Naive thymus-derived CD4-positive, alpha-beta T cell (primary cell): ENCODE measurements around the gene TAF3. TPM values are rescaled to one million over a fixed set of nuclear protein-coding genes. Genes with fewer than 3 reads are reported as not detected.

Source experiments
- ATAC-seq: fragments of 150-1000 bp; cut with Tn5 transposase; 2 replicates; pipeline ENCODE4 v1.10.0; 2021; ENCODE audit warnings: mild to moderate bottlenecking, moderate library complexity
- CTCF ChIA-PET: fragments of 350-600 bp; sonication (Branson Sonifier 250); formaldehyde crosslinking; loops from one replicate; lab custom pipeline; 2021; ENCODE audit warnings: antibody characterized with exemption; lab: Charles Lee
- POLR2A ChIA-PET: fragments of 350-600 bp; sonication (Branson Sonifier 250); formaldehyde crosslinking; loops from one replicate; lab custom pipeline; 2021; ENCODE audit warnings: antibody characterized with exemption, inconsistent platforms; lab: Charles Lee
- DNase-seq, 9 donors: peaks; one replicate each; pipeline versions ENCODE4 v3.0.0 to v3.0.0-alpha.2; 2020 to 2022; ENCODE audit warnings: mixed read lengths in 1 of 9
- H3K27ac ChIP-seq: one replicate; pipeline ENCODE4 v1.7.0; 2013; ENCODE audit warnings: mild to moderate bottlenecking, low read depth, low read length, moderate library complexity
- H3K27me3 ChIP-seq, 2 donors: one replicate each; pipeline ENCODE4 v1.7.0; 2013; ENCODE audit warnings: low read length in 2 of 2, mild to moderate bottlenecking in 2 of 2, moderate library complexity in 2 of 2; ENCODE audit not compliant: control insufficient read depth in 2 of 2, insufficient read depth in 2 of 2
- H3K36me3 ChIP-seq, 3 experiments: 1 replicate in 2 of 3; 2 replicates in 1 of 3; pipeline ENCODE4 v1.7.0; 2013; ENCODE audit warnings: low read length in 3 of 3, mild to moderate bottlenecking in 3 of 3, moderate library complexity in 1 of 3; ENCODE audit not compliant: insufficient read depth in 3 of 3, control insufficient read depth in 2 of 3
- H3K4me1 ChIP-seq, 2 donors: one replicate each; pipeline ENCODE4 v1.7.0; 2013; ENCODE audit warnings: low read length in 2 of 2, mild to moderate bottlenecking in 2 of 2, moderate library complexity in 1 of 2; ENCODE audit not compliant: control insufficient read depth in 2 of 2, insufficient read depth in 2 of 2
- H3K4me3 ChIP-seq: 2 replicates; pipeline ENCODE4 v1.7.0; 2013; ENCODE audit warnings: mild to moderate bottlenecking, low read length
- H3K9me3 ChIP-seq, 3 experiments: 1 replicate in 2 of 3; 2 replicates in 1 of 3; pipeline ENCODE4 v1.7.0; 2013; ENCODE audit warnings: low read length in 3 of 3; ENCODE audit not compliant: control insufficient read depth in 2 of 3
- H3K27ac Mint-ChIP-seq, 9 donors: one replicate each; pipeline ENCODE4 v1.8.0; 2020 to 2022; ENCODE audit warnings: mixed read lengths in 9 of 9, mild to moderate bottlenecking in 8 of 9, moderate library complexity in 5 of 9, inconsistent platforms in 2 of 9
- H3K27me3 Mint-ChIP-seq, 5 donors: one replicate each; pipeline ENCODE4 v1.8.0; 2021 to 2022; ENCODE audit warnings: mixed read lengths in 5 of 5, mild to moderate bottlenecking in 1 of 5
- H3K36me3 Mint-ChIP-seq, 5 donors: one replicate each; pipeline ENCODE4 v1.8.0; 2020 to 2022; ENCODE audit warnings: mixed read lengths in 5 of 5, mild to moderate bottlenecking in 3 of 5, inconsistent platforms in 1 of 5
- H3K4me1 Mint-ChIP-seq, 7 donors: one replicate each; pipeline ENCODE4 v1.8.0; 2020 to 2022; ENCODE audit warnings: mixed read lengths in 7 of 7, mild to moderate bottlenecking in 3 of 7, inconsistent platforms in 1 of 7
- H3K4me3 Mint-ChIP-seq, 10 donors: one replicate each; pipeline ENCODE4 v1.8.0; 2020 to 2022; ENCODE audit warnings: mild to moderate bottlenecking in 10 of 10, mixed read lengths in 10 of 10, moderate library complexity in 6 of 10, inconsistent platforms in 2 of 10
- H3K9me3 Mint-ChIP-seq, 11 donors: one replicate each; pipeline ENCODE4 v1.8.0; 2020 to 2022; ENCODE audit warnings: mixed read lengths in 11 of 11, mild to moderate bottlenecking in 4 of 11, inconsistent platforms in 1 of 11, moderate library complexity in 1 of 11
- intact Hi-C, 2 donors: fragments of 100-400 bp; cut with micrococcal nuclease; formaldehyde crosslinking; loops; one replicate each; pipeline ENCODE4 v1.15.1; 2023
- polyA plus RNA-seq, 2 donors: library from polyadenylated mRNA; unstranded; fragments of 300-500 nt; fragmentation: Illumina TruSeq; gene quantifications; one replicate each; pipeline ENCODE4 v1.2.3, GENCODE V29; 2021
- total RNA-seq, 6 experiments: library from RNA in 5 of 6; stranded (reverse) in 5 of 6; gene quantifications; 1 replicate in 5 of 6; 2 replicates in 1 of 6; pipeline ENCODE4 v1.2.3 and lab custom pipeline; 2021 to 2026

Gene TAF3
- total and polyA plus RNA-seq, 7 experiments from 2014 or later, result 12.2 to 23.9 (median 18.8) TPM

DNA sequence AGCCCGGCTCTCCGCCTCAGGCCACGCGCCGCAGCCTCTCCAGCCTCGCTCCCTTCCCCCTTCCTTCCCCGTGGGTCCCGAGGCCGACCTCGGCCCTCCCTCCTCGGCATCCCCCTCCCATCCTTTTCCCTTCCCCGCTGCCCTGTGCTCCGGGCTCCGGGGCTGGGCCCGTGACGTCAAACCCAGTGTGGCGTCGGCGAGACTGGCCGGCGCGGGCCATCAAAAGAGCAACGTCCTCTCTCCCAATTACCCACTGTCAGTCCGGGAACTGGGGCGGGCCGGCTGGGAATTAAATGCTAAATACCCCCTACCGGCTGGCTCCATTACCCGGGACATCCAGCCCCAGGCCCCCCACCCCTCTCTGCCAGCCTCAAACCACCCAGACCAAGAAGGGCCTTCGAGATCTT, 233.5 kb downstream of the TAF3 start:
- CTCF ChIA-PET, result no interaction called here
- H3K4me3 ChIP-seq, result peak overlapping the region; percentile 4
- DNase-seq, result peak in 1 of 9 donors; percentile 6
- H3K27ac Mint-ChIP-seq, result peak overlapping the region in 6 of 9 donors; percentile 67 to 89 (median 79)
- POLR2A ChIA-PET, result interaction anchor here (1.1 to 1.3 kb wide), 2 partner anchors 9 to 280 kb away, joined by 6 to 9 read pairs; no protein-coding TSS in a partner anchor
- peaks cover 24 to 50% of the 10 kb centered on the region in 2 donors for H3K27me3 ChIP-seq
- H3K4me1 Mint-ChIP-seq, result peaks cover 21 to 43% (median 37%) of the 10 kb centered on the region in 7 donors
- H3K27ac ChIP-seq, result no peak overlapping the region
- H3K4me1 ChIP-seq, result peaks cover 32 to 48% of the 10 kb centered on the region in 2 donors
- peaks cover 38 to 49% (median 40%) of the 10 kb centered on the region in 5 donors for H3K27me3 Mint-ChIP-seq
- no peaks in the 10 kb centered on the region for H3K9me3 ChIP-seq
- peaks cover 0 to 4% (median 0%) of the 10 kb centered on the region in 11 donors for H3K9me3 Mint-ChIP-seq
- no peak for ATAC-seq
- peaks cover 0 to 8% (median 0%) of the 10 kb centered on the region in 3 experiments for H3K36me3 ChIP-seq
- H3K36me3 Mint-ChIP-seq, result peaks cover 0 to 9% (median 0%) of the 10 kb centered on the region in 5 donors
- peak overlapping the region; percentile 73 to 97 (median 85) for H3K4me3 Mint-ChIP-seq
- intact Hi-C loops, result loop anchor here (2.0 to 10.0 kb wide), 11 partner anchors 180 to 1250 kb away; partner anchors contain the start of genes TAF3 (in 2 of the 2), ATP5F1C (in 1 of the 2), KIN (in 1 of the 2) and SFMBT2 (in 1 of the 2)

DNA sequence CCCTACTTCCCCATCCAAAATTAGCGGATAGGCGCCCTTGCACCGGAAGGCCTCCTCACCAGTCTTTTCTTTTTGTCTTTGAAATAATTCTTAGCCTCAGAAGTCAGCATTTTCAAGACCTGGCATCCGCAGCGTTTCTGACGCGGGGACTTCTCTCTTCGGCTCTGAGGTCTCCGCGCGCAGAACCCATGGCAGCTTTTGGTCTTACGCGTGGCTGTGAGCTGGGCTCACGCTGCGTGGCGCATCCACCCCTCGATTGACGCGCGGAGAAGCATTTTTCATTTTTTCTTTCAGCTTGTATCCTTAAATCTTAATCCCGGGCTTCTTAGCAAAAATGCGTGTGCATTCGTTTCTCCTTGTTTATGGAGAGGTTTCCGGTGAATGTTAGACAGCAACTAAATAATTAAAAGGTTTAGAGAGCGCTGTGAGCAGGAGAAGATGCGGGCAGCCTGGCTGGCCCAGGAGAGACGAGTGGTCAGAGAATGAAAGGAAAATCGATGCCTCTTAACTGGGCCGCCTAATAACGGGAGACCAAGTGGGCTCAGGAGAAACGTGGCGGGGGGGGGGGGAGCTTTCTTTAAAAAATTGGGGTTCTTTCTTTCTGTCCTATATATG, 234.1 kb downstream of the TAF3 start:
- H3K4me3 Mint-ChIP-seq, result peak overlapping the region; percentile 73 to 97 (median 88)
- intact Hi-C loops, result loop anchor here (2.0 to 10.0 kb wide), 11 partner anchors 180 to 1250 kb away; partner anchors contain the start of genes TAF3 (in 2 of the 2), ATP5F1C (in 1 of the 2), KIN (in 1 of the 2) and SFMBT2 (in 1 of the 2)
- ATAC-seq (no peak), DNase-seq (peak in 7 of 9 donors; percentile 26 to 69 (median 47))
- POLR2A ChIA-PET, result interaction anchor here (0.6 to 1.3 kb wide), 5 partner anchors 8 to 1156 kb away, joined by 4 to 9 read pairs (median 4); no protein-coding TSS in a partner anchor
- H3K9me3 Mint-ChIP-seq, result peaks cover 0 to 4% (median 0%) of the 10 kb centered on the region in 11 donors
- peaks cover 0 to 15% (median 0%) of the 10 kb centered on the region in 5 donors for H3K36me3 Mint-ChIP-seq
- Histone ChIP-seq H3K4me3 (peak overlapping the region; percentile 4), H3K4me1 (peaks cover 30 to 48% of the 10 kb centered on the region in 2 donors), H3K27ac (no peak overlapping the region), H3K27me3 (peaks cover 19 to 44% of the 10 kb centered on the region in 2 donors), H3K36me3 (peaks cover 0 to 8% (median 0%) of the 10 kb centered on the region in 3 experiments), H3K9me3 (no peaks in the 10 kb centered on the region)
- peaks cover 15 to 42% (median 32%) of the 10 kb centered on the region in 7 donors for H3K4me1 Mint-ChIP-seq
- H3K27me3 Mint-ChIP-seq, result peaks cover 32 to 43% (median 34%) of the 10 kb centered on the region in 5 donors
- peak overlapping the region; percentile 19 to 99 (median 78) for H3K27ac Mint-ChIP-seq
- CTCF ChIA-PET, result interaction anchor here (0.7 to 1.4 kb wide), 2 partner anchors 10 to 380 kb away, joined by 4 read pairs; no protein-coding TSS in a partner anchor

DNA sequence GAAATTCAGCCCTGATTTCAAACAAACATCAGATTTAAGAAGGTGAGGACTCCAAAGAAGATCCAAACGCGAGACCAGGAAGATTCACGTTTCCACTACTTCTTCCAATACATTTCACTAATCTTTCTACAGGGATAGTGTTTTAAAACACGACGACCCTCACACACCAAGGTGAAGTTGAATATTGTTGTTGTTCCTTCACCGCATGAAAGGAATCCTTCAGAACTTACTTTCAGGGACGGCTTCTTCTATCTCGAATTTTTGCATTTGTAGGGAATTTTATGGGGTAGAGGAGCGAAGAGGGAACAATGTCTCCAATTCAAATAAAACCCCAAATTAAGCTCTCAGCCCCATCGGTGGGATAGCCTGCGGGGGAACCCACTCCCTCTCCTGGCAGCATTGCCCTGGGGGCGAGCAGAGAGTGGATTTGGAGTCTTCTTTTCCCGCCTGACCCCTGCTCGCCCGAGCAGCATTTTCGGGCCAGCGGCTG, 234.7 kb downstream of the TAF3 start:
- Mint-ChIP-seq H3K4me3 (peak overlapping the region; percentile 65 to 97 (median 92)), H3K27ac (peak overlapping the region; percentile 19 to 99 (median 62)), H3K4me1 (peaks cover 13 to 45% (median 34%) of the 10 kb centered on the region in 7 donors), H3K36me3 (peaks cover 0 to 21% (median 0%) of the 10 kb centered on the region in 5 donors), H3K27me3 (peaks cover 27 to 37% (median 28%) of the 10 kb centered on the region in 5 donors), H3K9me3 (peaks cover 0 to 4% (median 0%) of the 10 kb centered on the region in 11 donors)
- H3K9me3 ChIP-seq, result no peaks in the 10 kb centered on the region
- DNase-seq, result peak in 1 of 9 donors; percentile 6
- H3K27me3 ChIP-seq, result peaks cover 19 to 39% of the 10 kb centered on the region in 2 donors
- ChIA-PET POLR2A (interaction anchor here (0.6 to 1.3 kb wide), 5 partner anchors 8 to 1156 kb away, joined by 3 to 9 read pairs (median 4); no protein-coding TSS in a partner anchor), CTCF (interaction anchor here (0.7 to 1.4 kb wide), 2 partner anchors 11 to 380 kb away, joined by 4 read pairs; no protein-coding TSS in a partner anchor)
- no peak for ATAC-seq
- intact Hi-C loops, result loop anchor here (1.0 to 10.0 kb wide), 17 partner anchors 8 to 1249 kb away; partner anchors contain the start of genes ATP5F1C (in 2 of the 2), TAF3 (in 2 of the 2), KIN (in 1 of the 2) and SFMBT2 (in 1 of the 2)
- H3K36me3 ChIP-seq, result peaks cover 0 to 8% (median 0%) of the 10 kb centered on the region in 3 experiments
- peaks cover 33 to 47% of the 10 kb centered on the region in 2 donors for H3K4me1 ChIP-seq
- H3K27ac ChIP-seq, result no peak overlapping the region
- no peak overlapping the region for H3K4me3 ChIP-seq

DNA sequence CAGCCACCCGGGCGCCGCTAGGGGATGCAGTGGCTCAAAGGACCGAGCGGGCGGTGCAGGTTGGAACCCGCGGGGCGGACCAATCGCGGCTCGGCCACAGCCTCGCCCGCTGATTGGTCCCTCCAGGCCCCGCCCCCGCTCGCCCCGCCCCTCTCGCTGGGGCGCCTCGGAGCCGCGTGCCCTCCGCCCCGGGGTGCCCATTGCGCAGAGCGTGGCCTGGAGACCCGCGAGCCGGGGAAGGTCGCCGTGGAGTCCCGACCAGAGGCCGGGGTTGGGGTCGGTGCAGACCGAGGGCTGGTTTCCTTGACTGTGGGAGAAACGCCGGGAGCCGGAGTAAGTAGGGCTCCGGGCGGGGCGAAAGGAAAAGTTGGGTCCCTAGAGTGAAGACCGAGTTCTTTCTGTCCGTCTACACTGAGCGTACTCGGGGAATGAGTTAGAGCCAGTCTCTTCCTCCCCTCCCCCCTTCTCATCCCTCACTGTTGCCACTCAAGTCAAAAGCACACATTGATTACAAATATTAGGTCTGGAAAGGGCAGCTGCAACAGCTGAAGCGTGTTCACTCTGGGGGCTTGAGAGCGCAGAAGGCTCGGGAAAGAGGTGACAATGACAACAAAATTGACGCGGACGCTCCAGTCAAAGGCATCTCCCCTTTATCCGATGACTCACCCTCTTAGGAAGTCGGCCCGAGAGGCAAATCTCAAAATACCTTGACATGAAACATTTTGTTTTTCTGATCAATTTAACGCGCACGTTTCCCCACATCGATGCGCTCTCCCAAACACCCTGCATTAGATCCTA, 235.3 kb downstream of the TAF3 start:
- H3K27me3 Mint-ChIP-seq, result peaks cover 20 to 31% (median 22%) of the 10 kb centered on the region in 5 donors
- peak overlapping the region; percentile 87 to 97 (median 94) for H3K4me3 Mint-ChIP-seq
- H3K9me3 ChIP-seq, result no peaks in the 10 kb centered on the region
- H3K27ac ChIP-seq, result peak overlapping the region; percentile 82
- peaks cover 14 to 45% (median 37%) of the 10 kb centered on the region in 7 donors for H3K4me1 Mint-ChIP-seq
- H3K36me3 Mint-ChIP-seq, result peaks cover 0 to 27% (median 0%) of the 10 kb centered on the region in 5 donors
- H3K4me3 ChIP-seq, result peak overlapping the region; percentile 87
- CTCF ChIA-PET, result interaction anchor here (0.6 to 1.4 kb wide), 3 partner anchors 11 to 34 kb away, joined by 3 to 4 read pairs (median 4); no protein-coding TSS in a partner anchor
- ATAC-seq, result peak; percentile 77
- H3K36me3 ChIP-seq, result peaks cover 0 to 10% (median under 1%) of the 10 kb centered on the region in 3 experiments
- peaks cover 19 to 32% of the 10 kb centered on the region in 2 donors for H3K27me3 ChIP-seq
- peak overlapping the region; percentile 88 to 99 (median 95) for H3K27ac Mint-ChIP-seq
- intact Hi-C loops, result loop anchor here (1.0 to 10.0 kb wide), 20 partner anchors 8 to 1249 kb away; partner anchors contain the start of genes ATP5F1C (in 2 of the 2), TAF3 (in 2 of the 2), KIN (in 1 of the 2) and SFMBT2 (in 1 of the 2)
- DNase-seq, result peak; percentile 73 to 97 (median 89)
- H3K9me3 Mint-ChIP-seq, result peaks cover 0 to 4% (median 0%) of the 10 kb centered on the region in 11 donors
- POLR2A ChIA-PET, result interaction anchor here (0.6 to 1.4 kb wide), 6 partner anchors 9 to 998 kb away, joined by 3 to 8 read pairs (median 3); no protein-coding TSS in a partner anchor
- peaks cover 26 to 42% of the 10 kb centered on the region in 2 donors for H3K4me1 ChIP-seq

DNA sequence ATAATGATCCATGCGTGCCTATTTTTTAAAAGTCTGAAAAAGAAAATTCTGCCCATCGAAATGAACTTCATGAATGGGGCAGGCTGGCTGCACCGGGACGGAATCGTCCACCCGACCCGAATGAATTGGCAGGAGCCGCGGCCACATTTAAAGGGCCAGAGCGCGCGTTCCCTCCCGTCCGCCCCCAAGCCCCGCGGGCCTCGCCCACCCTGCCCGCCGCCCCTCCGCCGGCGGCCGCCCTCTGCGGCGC, 235.9 kb downstream of the TAF3 start:
- Mint-ChIP-seq H3K27me3 (peaks cover 15 to 25% (median 16%) of the 10 kb centered on the region in 5 donors), H3K4me3 (peak overlapping the region; percentile 87 to 97 (median 94)), H3K36me3 (peaks cover 0 to 32% (median 0%) of the 10 kb centered on the region in 5 donors), H3K4me1 (peaks cover 19 to 45% (median 38%) of the 10 kb centered on the region in 7 donors), H3K9me3 (peaks cover 0 to 4% (median 0%) of the 10 kb centered on the region in 11 donors), H3K27ac (peak overlapping the region; percentile 88 to 99 (median 95))
- Histone ChIP-seq H3K27me3 (peaks cover 19 to 30% of the 10 kb centered on the region in 2 donors), H3K4me1 (peaks cover 22 to 44% of the 10 kb centered on the region in 2 donors), H3K27ac (peak overlapping the region; percentile 82), H3K4me3 (peak overlapping the region; percentile 87), H3K36me3 (peaks cover 0 to 13% (median 4%) of the 10 kb centered on the region in 3 experiments), H3K9me3 (no peaks in the 10 kb centered on the region)
- POLR2A ChIA-PET, result interaction anchor here (0.6 to 1.4 kb wide), 6 partner anchors 8 to 998 kb away, joined by 3 to 8 read pairs (median 3); no protein-coding TSS in a partner anchor
- intact Hi-C loops, result loop anchor here (1.0 to 10.0 kb wide), 12 partner anchors 182 to 1248 kb away; partner anchors contain the start of genes ATP5F1C (in 1 of the 2), KIN (in 1 of the 2), SFMBT2 (in 1 of the 2) and TAF3 (in 1 of the 2)
- ATAC-seq (no peak), DNase-seq (no peak)
- CTCF ChIA-PET, result interaction anchor here (0.6 to 1.0 kb wide), 2 partner anchors 14 to 33 kb away, joined by 3 to 4 read pairs; no protein-coding TSS in a partner anchor
